ENCODE results near the gene AGBL1. TPM values are rescaled to one million over a fixed set of nuclear protein-coding genes. Genes with fewer than 3 reads are reported as not detected.

Gene AGBL1
- total and polyA plus RNA-seq, 8 donors: under 0.01 to 0.18 TPM; not detected in 6

- intact Hi-C loops (cut with DNase I; ENCODE audit: low total_unique reads): no loop called here
- Histone ChIP-seq H3K27ac (no peak overlapping the region), H3K4me3 (no peak overlapping the region), H3K36me3 (no peaks in the 10 kb centered on the region), H3K27me3 (no peaks in the 10 kb centered on the region), H3K4me1 (no peaks in the 10 kb centered on the region), H3K9me3 (peaks cover 0 to 15% (median 12%) of the 10 kb centered on the region in 4 donors)
- WGBS, 5 donors: 24 to 74% (median 70%) methylated on average over 2 of the region's 2 CpGs
- DNase-seq: no peak
- TF ChIP-seq EP300 (IDR thresholded peaks at IDR 0.05) (no peak), POLR2AphosphoS5 (IDR thresholded peaks at IDR 0.05) (no peak), CTCF (IDR thresholded peaks at IDR 0.05) (no peak), POLR2A (IDR thresholded peaks at IDR 0.05) (no peak)
These were observed 942.1 kb downstream of the AGBL1 start for GRCh38 chr15:87021751-87022150.

DNA sequence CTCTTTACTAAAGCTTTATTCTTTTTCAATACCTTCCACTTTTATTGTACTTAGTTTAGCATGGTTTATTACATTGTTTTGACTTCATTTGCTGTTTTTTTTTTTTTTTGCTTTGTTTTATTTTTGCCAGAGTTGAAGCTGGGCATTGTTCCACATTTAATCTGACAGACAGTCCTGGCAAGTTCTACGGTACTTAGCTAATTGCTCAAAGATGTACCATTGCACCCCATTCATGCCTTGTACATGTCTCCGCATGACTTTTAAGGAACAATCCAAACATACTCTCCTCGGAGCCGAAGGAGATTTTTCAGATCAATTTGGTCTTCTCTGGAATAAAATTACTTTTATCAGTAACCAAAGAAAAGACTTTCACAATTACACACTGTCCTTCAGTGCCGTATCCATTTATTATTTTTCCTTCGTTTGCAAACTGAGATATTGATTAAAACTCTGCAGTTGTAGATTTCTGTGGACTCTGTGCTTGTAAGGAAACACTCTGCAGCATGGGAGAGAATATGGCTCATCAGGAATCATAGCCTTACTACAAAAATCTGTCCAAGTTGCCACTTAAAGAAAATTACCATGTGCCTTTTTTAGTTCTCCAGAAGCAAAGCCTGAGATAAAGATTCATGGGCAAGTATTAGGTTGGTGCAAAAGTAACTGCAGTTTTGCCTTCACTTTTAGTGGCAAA is 952.0 kb downstream of the AGBL1 start:
- TF ChIP-seq EP300 (IDR thresholded peaks at IDR 0.05) (no peak), POLR2A (IDR thresholded peaks at IDR 0.05) (no peak), CTCF (IDR thresholded peaks at IDR 0.05) (no peak), POLR2AphosphoS5 (IDR thresholded peaks at IDR 0.05) (no peak)
- WGBS, 5 donors: 63 to 74% (median 68%) methylated on average over 6 of the region's 6 CpGs
- Histone ChIP-seq H3K27me3 (no peaks in the 10 kb centered on the region), H3K27ac (no peak overlapping the region), H3K9me3 (peaks cover 0 to 5% (median 2%) of the 10 kb centered on the region in 4 donors), H3K4me3 (no peak overlapping the region), H3K4me1 (no peaks in the 10 kb centered on the region), H3K36me3 (no peaks in the 10 kb centered on the region)
- no peak for DNase-seq
- intact Hi-C loops (cut with DNase I; ENCODE audit: low total_unique reads): no loop called here

GRCh38 chr15:87032295-87032694 is 952.6 kb downstream of the AGBL1 start:
- Histone ChIP-seq H3K27ac (no peak overlapping the region), H3K9me3 (no peaks in the 10 kb centered on the region), H3K4me3 (no peak overlapping the region), H3K4me1 (no peaks in the 10 kb centered on the region), H3K36me3 (no peaks in the 10 kb centered on the region), H3K27me3 (no peaks in the 10 kb centered on the region)
- intact Hi-C loops (cut with DNase I; ENCODE audit: low total_unique reads): no loop called here
- DNase-seq: no peak
- TF ChIP-seq CTCF (IDR thresholded peaks at IDR 0.05): no peak
- TF ChIP-seq EP300 (IDR thresholded peaks at IDR 0.05): no peak
- no peak for TF ChIP-seq POLR2AphosphoS5 (IDR thresholded peaks at IDR 0.05)
- TF ChIP-seq POLR2A (IDR thresholded peaks at IDR 0.05): no peak
- WGBS, 5 donors: 66 to 81% (median 71%) methylated on average over 6 of the region's 6 CpGs

- H3K27me3 ChIP-seq: no peaks in the 10 kb centered on the region
- no peaks in the 10 kb centered on the region for H3K36me3 ChIP-seq
- DNase-seq: no peak
- no peak for TF ChIP-seq CTCF (IDR thresholded peaks at IDR 0.05)
- TF ChIP-seq POLR2A (IDR thresholded peaks at IDR 0.05): no peak
- TF ChIP-seq EP300 (IDR thresholded peaks at IDR 0.05): no peak
- no peak for TF ChIP-seq POLR2AphosphoS5 (IDR thresholded peaks at IDR 0.05)
- no peak overlapping the region for H3K4me3 ChIP-seq
- intact Hi-C loops (cut with DNase I; ENCODE audit: low total_unique reads): no loop called here
- WGBS, 5 donors: 50 to 67% (median 60%) methylated on average over 2 of the region's 2 CpGs
- H3K27ac ChIP-seq: no peak overlapping the region
- no peaks in the 10 kb centered on the region for H3K9me3 ChIP-seq
- H3K4me1 ChIP-seq: no peaks in the 10 kb centered on the region
These were observed 953.4 kb downstream of the AGBL1 start for GRCh38 chr15:87033056-87033455.
